SK-N-SH (cell line): ENCODE results near the gene DZIP3. TPM values are rescaled to one million over a fixed set of nuclear protein-coding genes. Genes with fewer than 3 reads are reported as not detected.

Source experiments
- CTCF ChIA-PET: fragments of 300-600, 350-600 bp; formaldehyde crosslinking; extraction: SDS; loops from one replicate; lab custom pipeline; 2021; lab: Yijun Ruan, JAX
- POLR2A ChIA-PET: fragments of 350-600 bp; sonication (Branson Sonifier 250); formaldehyde crosslinking; extraction: SDS; loops from one replicate; lab custom pipeline; 2020; ENCODE audit warnings: antibody characterized with exemption, inconsistent platforms; lab: Yijun Ruan, JAX
- DNase-seq: peaks from one replicate; pipeline ENCODE4 v3.0.0; 2012
- H2AFZ ChIP-seq: fragments of 200-600 bp; sonication (generic); 2 replicates; pipeline ENCODE4 v1.8.1; 2016; ENCODE audit warnings: antibody characterized with exemption, mild to moderate bottlenecking, low read depth
- H3F3A ChIP-seq: fragments of 200-600 bp; sonication (generic); replicated peaks from 2 replicates; pipeline ENCODE3; 2016; ENCODE audit warnings: antibody characterized with exemption, mild to moderate bottlenecking; ENCODE audit not compliant: insufficient read depth
- H3K27ac ChIP-seq, 2 experiments: fragments of 200-500 bp in 1 of 2; fragments of 200-600 bp in 1 of 2; sonication (Bioruptor generic) in 1 of 2; sonication (generic), shearing (Covaris generic) in 1 of 2; 2 replicates each; pipeline versions ENCODE4 v1.5.1 to v1.6.1; 2014 to 2016; ENCODE audit warnings: low read depth in 2 of 2, inconsistent platforms in 1 of 2, low read length in 1 of 2, mild to moderate bottlenecking in 1 of 2, mixed read lengths in 1 of 2
- H3K27me3 ChIP-seq: fragments of 200-600 bp; sonication (generic), shearing (Covaris generic); 2 replicates; pipeline ENCODE4 v1.6.1; 2016; ENCODE audit warnings: mixed run types; ENCODE audit not compliant: insufficient read depth
- H3K36me3 ChIP-seq, 2 experiments: fragments of 200-500 bp in 1 of 2; fragments of 200-600 bp in 1 of 2; sonication (Bioruptor generic) in 1 of 2; sonication (generic) in 1 of 2; replicated peaks in 1 of 2; 2 replicates each; pipeline versions ENCODE3 to v1.5.1; 2014 to 2016; ENCODE audit warnings: low read length in 1 of 2, mild to moderate bottlenecking in 1 of 2; ENCODE audit not compliant: insufficient read depth in 2 of 2, control insufficient read depth in 1 of 2
- H3K4me1 ChIP-seq, 2 experiments: fragments of 200-500 bp in 1 of 2; fragments of 200-600 bp in 1 of 2; sonication (Bioruptor generic) in 1 of 2; sonication (generic), shearing (Covaris generic) in 1 of 2; 2 replicates each; pipeline versions ENCODE4 v1.5.1 to v1.6.1; 2014 to 2016; ENCODE audit warnings: low read depth in 1 of 2, low read length in 1 of 2, mixed run types in 1 of 2; ENCODE audit not compliant: insufficient read depth in 2 of 2, control insufficient read depth in 1 of 2
- H3K4me2 ChIP-seq: fragments of 200-600 bp; sonication (generic), shearing (Covaris generic); 2 replicates; pipeline ENCODE4 v1.6.1; 2017; ENCODE audit warnings: mixed run types
- H3K4me3 ChIP-seq, 2 experiments: fragments of 200-500 bp in 1 of 2; fragments of 200-600 bp in 1 of 2; sonication (Bioruptor generic) in 1 of 2; sonication (generic), shearing (Covaris generic) in 1 of 2; 2 replicates each; pipeline versions ENCODE4 v1.5.1 to v1.8.1; 2014 to 2016; ENCODE audit warnings: low read depth in 2 of 2, inconsistent platforms in 1 of 2, low read length in 1 of 2, mild to moderate bottlenecking in 1 of 2, mixed read lengths in 1 of 2, moderate library complexity in 1 of 2
- H3K79me2 ChIP-seq: fragments of 200-600 bp; sonication (generic); 2 replicates; pipeline ENCODE4 v1.8.1; 2017; ENCODE audit warnings: mild to moderate bottlenecking; ENCODE audit not compliant: insufficient read depth
- H3K9ac ChIP-seq: fragments of 200-600 bp; sonication (generic); 2 replicates; pipeline ENCODE4 v1.6.1; 2017; ENCODE audit warnings: mixed run types
- H3K9me2 ChIP-seq: fragments of 200-600 bp; sonication (generic); 2 replicates; pipeline ENCODE4 v1.6.1; 2017; ENCODE audit warnings: mixed run types
- H3K9me3 ChIP-seq: fragments of 200-600 bp; sonication (generic); 2 replicates; pipeline ENCODE4 v1.6.1; 2017; ENCODE audit warnings: mixed run types, mild to moderate bottlenecking, moderate library complexity
- H4K20me1 ChIP-seq: fragments of 200-600 bp; sonication (generic); 2 replicates; pipeline ENCODE4 v1.6.1; 2017; ENCODE audit warnings: mild to moderate bottlenecking, mixed run types; ENCODE audit not compliant: insufficient read depth
- CHD2 ChIP-seq: fragments of 150-350 bp; IDR thresholded peaks from 2 replicates; pipeline ENCODE4 v1.6.1; 2018; ENCODE audit warnings: low read length; ENCODE audit not compliant: partially characterized antibody
- CTCF ChIP-seq: fragments of 200-600 bp; sonication (generic); IDR thresholded peaks from 2 replicates; pipeline ENCODE4 v1.6.1; 2017; ENCODE audit warnings: antibody characterized with exemption, mild to moderate bottlenecking, moderate library complexity
- MEF2A ChIP-seq: IDR thresholded peaks from 2 replicates; pipeline ENCODE4 v1.4.0; 2012; ENCODE audit warnings: low read depth, borderline replicate concordance
- MXI1 ChIP-seq: IDR thresholded peaks from 2 replicates; pipeline ENCODE4 v1.6.1; 2012; ENCODE audit warnings: mild to moderate bottlenecking, low read depth, low read length, improper control_type of control experiment
- NFIC ChIP-seq: IDR thresholded peaks from 2 replicates; pipeline ENCODE4 v1.4.0; 2012; ENCODE audit warnings: borderline replicate concordance
- NRF1 ChIP-seq: IDR thresholded peaks from 2 replicates; pipeline ENCODE4 v1.6.1; 2012; ENCODE audit warnings: low read depth, mild to moderate bottlenecking, low read length
- POLR2AphosphoS5 ChIP-seq: IDR thresholded peaks from 2 replicates; pipeline ENCODE4 v1.6.1; 2012; ENCODE audit warnings: low read depth, low read length
- RAD21 ChIP-seq: IDR thresholded peaks from 2 replicates; pipeline ENCODE4 v1.6.1; 2012; ENCODE audit warnings: mild to moderate bottlenecking, low read length
- REST ChIP-seq: IDR thresholded peaks from 2 replicates; pipeline ENCODE4 v1.6.1; 2012; ENCODE audit warnings: mild to moderate bottlenecking, low read depth, low read length, moderate library complexity
- SMC3 ChIP-seq: IDR thresholded peaks from 2 replicates; pipeline ENCODE4 v1.6.1; 2012; ENCODE audit warnings: low read depth, low read length, improper control_type of control experiment
- TAF1 ChIP-seq: IDR thresholded peaks from 2 replicates; pipeline ENCODE4 v1.6.1; 2012; ENCODE audit warnings: low read depth, mild to moderate bottlenecking, low read length, moderate library complexity, borderline replicate concordance
- TEAD4 ChIP-seq: IDR thresholded peaks from 2 replicates; pipeline ENCODE4 v1.4.0; 2012; ENCODE audit warnings: mild to moderate bottlenecking, borderline replicate concordance; ENCODE audit not compliant: insufficient read depth
- USF1 ChIP-seq: IDR thresholded peaks from 2 replicates; pipeline ENCODE4 v1.4.0; 2012; ENCODE audit warnings: low read depth, borderline replicate concordance
- YY1 ChIP-seq: IDR thresholded peaks from 2 replicates; pipeline ENCODE4 v1.4.0; 2012; ENCODE audit warnings: low read depth, mild to moderate bottlenecking
- WGBS: methylation state at CpG from one replicate; pipeline ENCODE4 v1.1.6; 2017; ENCODE audit warnings: low lambda C conversion rate; 5-methylcytosine and 5-hydroxymethylcytosine counted together
- polyA plus RNA-seq, 3 experiments: library from polyadenylated mRNA; depleted of rRNA; stranded (reverse); fragments of >200 nt; gene quantifications; 2 replicates each; pipeline ENCODE4 v1.2.3, GENCODE V29; 2012

Gene DZIP3
- polyA plus RNA-seq, 1 of the 3 experiments (the other 2 are of a cell fraction) = 6.3 TPM

GRCh38 chr3:108728934-108729333 is 139.4 kb downstream of the DZIP3 start (continued):
- no peak for TF ChIP-seq RAD21
- TF ChIP-seq, all 33 proteins: peak for 0

- no peak overlapping the region for H3K9ac ChIP-seq
- 35% methylated on average over 6 of the region's 6 CpGs for WGBS
- no peak for DNase-seq
- no peak overlapping the region for H2AFZ ChIP-seq
- no peaks in the 10 kb centered on the region for H4K20me1 ChIP-seq
- no peak overlapping the region for H3K4me3 ChIP-seq
- ChIA-PET CTCF (no interaction called here), POLR2A (no interaction called here)
- no peaks in the 10 kb centered on the region for H3F3A ChIP-seq
- H3K27me3 ChIP-seq = no peaks in the 10 kb centered on the region; the same call in 1 of the 2 replicates
- no peak overlapping the region for H3K27ac ChIP-seq
- no peaks in the 10 kb centered on the region for H3K9me2 ChIP-seq
- TF ChIP-seq REST (no peak), POLR2AphosphoS5 (no peak), USF1 (no peak), TEAD4 (no peak), TAF1 (no peak), NFIC (no peak), RAD21 (no peak), MEF2A (no peak), YY1 (no peak), SMC3 (no peak), NRF1 (no peak)
- no peaks in the 10 kb centered on the region for H3K4me1 ChIP-seq
- no peaks in the 10 kb centered on the region for H3K79me2 ChIP-seq
- H3K9me3 ChIP-seq = no peaks in the 10 kb centered on the region
- H3K36me3 ChIP-seq = no peaks in the 10 kb centered on the region
- H3K4me2 ChIP-seq = no peak overlapping the region
These were observed 147.3 kb downstream of the DZIP3 start for GRCh38 chr3:108736821-108737220.

- ChIA-PET POLR2A (no interaction called here), CTCF (no interaction called here)
- Histone ChIP-seq H4K20me1 (no peaks in the 10 kb centered on the region), H3K9ac (no peak overlapping the region), H3K27me3 (no peaks in the 10 kb centered on the region), H3K4me2 (no peak overlapping the region), H3K36me3 (no peaks in the 10 kb centered on the region), H3F3A (no peaks in the 10 kb centered on the region), H3K9me2 (no peaks in the 10 kb centered on the region), H2AFZ (no peak overlapping the region), H3K79me2 (no peaks in the 10 kb centered on the region), H3K9me3 (no peaks in the 10 kb centered on the region), H3K4me3 (no peak overlapping the region), H3K27ac (no peak overlapping the region), H3K4me1 (no peaks in the 10 kb centered on the region)
- no peak for DNase-seq
- no peak for TF ChIP-seq CHD2
- TF ChIP-seq RAD21 = no peak
- TF ChIP-seq CTCF = no peak
- no peak for TF ChIP-seq MXI1
- TF ChIP-seq TAF1 = no peak
- 59% methylated on average over 1 of the region's 1 CpG for WGBS
These were observed 153.4 kb downstream of the DZIP3 start for GRCh38 chr3:108742929-108743328.
